ENCODE measurements around the gene JMJD7. TPM values are rescaled to one million over a fixed set of nuclear protein-coding genes. Genes with fewer than 3 reads are reported as not detected.

JMJD7 gene
- total RNA-seq, 2 donors from 2014 or later, result 7.8 to 11.8 TPM

GRCh38 chr15:41873711-41874110 lies 45.8 kb downstream of the JMJD7 start:
- no peak for DNase-seq
- intact Hi-C loops (cut with DNase I), result no loop called here
- no peak for TF ChIP-seq CTCF (IDR thresholded peaks at IDR 0.05)
- Histone ChIP-seq H3K4me1 (no peaks in the 10 kb centered on the region), H3K9me3 (no peaks in the 10 kb centered on the region), H3K36me3 (no peaks in the 10 kb centered on the region), H3K9ac (ENCODE audit: low read depth in 2 of 2, low read length in 2 of 2) (no peak overlapping the region), H3K4me3 (no peak overlapping the region), H3K27ac (no peak overlapping the region), H3K27me3 (no peaks in the 10 kb centered on the region)

GRCh38 chr15:41874736-41875135 lies 46.8 kb downstream of the JMJD7 start:
- Histone ChIP-seq H3K4me3 (no peak overlapping the region), H3K27ac (no peak overlapping the region), H3K9me3 (no peaks in the 10 kb centered on the region), H3K9ac (ENCODE audit: low read depth in 2 of 2, low read length in 2 of 2) (no peak overlapping the region), H3K36me3 (no peaks in the 10 kb centered on the region), H3K4me1 (no peaks in the 10 kb centered on the region), H3K27me3 (no peaks in the 10 kb centered on the region)
- DNase-seq, result no peak
- intact Hi-C loops (cut with DNase I), result no loop called here
- no peak for TF ChIP-seq CTCF (IDR thresholded peaks at IDR 0.05)

DNA sequence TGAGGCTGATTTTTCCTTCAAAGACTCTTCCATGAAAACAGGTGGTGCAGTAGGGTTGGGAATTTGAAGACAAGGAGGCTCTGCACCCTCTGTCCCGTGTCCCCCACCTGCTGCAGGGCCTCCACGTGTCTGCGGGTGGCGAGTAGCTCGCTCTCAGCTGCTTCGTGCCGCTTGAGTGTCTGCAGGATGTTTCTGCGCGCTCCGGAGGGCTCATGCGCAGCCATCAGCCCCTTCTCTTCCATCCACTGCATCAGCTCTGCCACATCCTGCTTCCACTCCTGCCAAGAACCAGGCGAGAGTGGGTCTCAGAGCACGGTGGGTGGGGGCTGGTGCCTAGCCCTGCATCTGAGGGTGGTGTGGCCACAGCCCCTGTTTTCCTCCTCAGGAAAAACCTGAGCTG lies 48.1 kb downstream of the JMJD7 start:
- no peak overlapping the region for H3K27ac ChIP-seq
- intact Hi-C loops (cut with DNase I), result no loop called here
- H3K27me3 ChIP-seq, result no peaks in the 10 kb centered on the region
- no peak for TF ChIP-seq CTCF (IDR thresholded peaks at IDR 0.05)
- H3K36me3 ChIP-seq, result no peaks in the 10 kb centered on the region
- DNase-seq, result no peak
- H3K4me1 ChIP-seq, result no peaks in the 10 kb centered on the region
- H3K4me3 ChIP-seq, result no peak overlapping the region
- H3K9ac ChIP-seq (ENCODE audit: low read depth in 2 of 2, low read length in 2 of 2), result no peak overlapping the region
- H3K9me3 ChIP-seq, result no peaks in the 10 kb centered on the region

GRCh38 chr15:41876689-41877088 lies 48.8 kb downstream of the JMJD7 start:
- TF ChIP-seq CTCF (IDR thresholded peaks at IDR 0.05), result no peak
- Histone ChIP-seq H3K36me3 (no peaks in the 10 kb centered on the region), H3K4me1 (no peaks in the 10 kb centered on the region), H3K27me3 (peaks cover 3% of the 10 kb centered on the region), H3K9ac (ENCODE audit: low read depth in 2 of 2, low read length in 2 of 2) (no peak overlapping the region), H3K27ac (no peak overlapping the region), H3K4me3 (no peak overlapping the region), H3K9me3 (no peaks in the 10 kb centered on the region)
- intact Hi-C loops (cut with DNase I), result no loop called here
- no peak for DNase-seq

GRCh38 chr15:41877631-41878354 lies 49.9 kb downstream of the JMJD7 start:
- Histone ChIP-seq H3K4me3 (no peak overlapping the region), H3K9ac (ENCODE audit: low read depth in 2 of 2, low read length in 2 of 2) (no peak overlapping the region), H3K27me3 (peaks cover 3% of the 10 kb centered on the region), H3K36me3 (no peaks in the 10 kb centered on the region), H3K27ac (no peak overlapping the region), H3K4me1 (no peaks in the 10 kb centered on the region), H3K9me3 (no peaks in the 10 kb centered on the region)
- TF ChIP-seq CTCF (IDR thresholded peaks at IDR 0.05), result no peak
- no peak for DNase-seq
- intact Hi-C loops (cut with DNase I), result no loop called here
